Hindlimb muscle (tissue), 1 donor: ENCODE measurements around the gene TRIM33. TPM values are rescaled to one million over a fixed set of nuclear protein-coding genes. Genes with fewer than 3 reads are reported as not detected.
A peak's percentile ranks its signal among the peaks of the same experiment; 100 is the strongest.

ENCODE experiments used
- DNase-seq: peaks from one replicate; pipeline ENCODE4 v3.0.0-alpha.2; 2013
- polyA plus RNA-seq: library from polyadenylated mRNA; unstranded; fragments of 120-200 nt; gene quantifications from one replicate; pipeline ENCODE4 v1.2.1, GENCODE V29; 2013; ENCODE audit not compliant: insufficient read length

Gene TRIM33
- polyA plus RNA-seq, 1 donor, result 19.3 TPM

DNA sequence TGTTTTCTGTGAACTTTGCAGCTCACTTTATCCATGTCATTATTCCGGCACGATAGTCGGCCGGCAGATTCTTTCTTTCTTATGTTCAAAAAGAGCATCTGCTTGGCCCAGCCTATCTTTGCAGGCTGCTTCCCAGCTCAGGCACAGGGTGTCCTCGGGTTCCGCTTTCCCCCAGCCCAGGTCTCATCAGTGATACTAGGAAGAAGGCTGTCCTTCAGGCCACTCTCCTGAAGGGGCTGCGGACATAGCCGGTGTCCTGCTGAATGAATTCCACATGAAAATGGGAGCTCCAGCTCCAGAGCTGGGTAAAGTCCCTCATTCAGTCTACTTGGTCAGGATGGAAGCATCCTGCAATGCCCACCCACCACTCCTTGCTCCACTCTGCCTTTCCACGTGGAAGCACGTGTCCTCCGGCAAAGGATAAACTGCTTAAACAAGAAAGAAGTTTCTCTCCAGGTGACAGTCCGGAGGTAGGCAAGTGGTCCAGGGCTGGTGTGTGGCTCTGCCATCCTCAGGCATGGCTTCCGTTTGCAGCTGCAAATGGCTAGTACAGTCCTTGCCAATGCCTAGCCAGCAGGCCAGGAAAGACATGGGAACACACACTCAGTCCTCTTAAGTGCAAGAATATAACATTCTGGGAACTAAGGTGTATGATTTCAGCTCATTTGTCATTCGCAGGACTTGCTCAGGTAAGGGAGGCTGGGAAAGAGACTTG lies 161.0 kb downstream of the TRIM33 start:
- no peak for DNase-seq

DNA sequence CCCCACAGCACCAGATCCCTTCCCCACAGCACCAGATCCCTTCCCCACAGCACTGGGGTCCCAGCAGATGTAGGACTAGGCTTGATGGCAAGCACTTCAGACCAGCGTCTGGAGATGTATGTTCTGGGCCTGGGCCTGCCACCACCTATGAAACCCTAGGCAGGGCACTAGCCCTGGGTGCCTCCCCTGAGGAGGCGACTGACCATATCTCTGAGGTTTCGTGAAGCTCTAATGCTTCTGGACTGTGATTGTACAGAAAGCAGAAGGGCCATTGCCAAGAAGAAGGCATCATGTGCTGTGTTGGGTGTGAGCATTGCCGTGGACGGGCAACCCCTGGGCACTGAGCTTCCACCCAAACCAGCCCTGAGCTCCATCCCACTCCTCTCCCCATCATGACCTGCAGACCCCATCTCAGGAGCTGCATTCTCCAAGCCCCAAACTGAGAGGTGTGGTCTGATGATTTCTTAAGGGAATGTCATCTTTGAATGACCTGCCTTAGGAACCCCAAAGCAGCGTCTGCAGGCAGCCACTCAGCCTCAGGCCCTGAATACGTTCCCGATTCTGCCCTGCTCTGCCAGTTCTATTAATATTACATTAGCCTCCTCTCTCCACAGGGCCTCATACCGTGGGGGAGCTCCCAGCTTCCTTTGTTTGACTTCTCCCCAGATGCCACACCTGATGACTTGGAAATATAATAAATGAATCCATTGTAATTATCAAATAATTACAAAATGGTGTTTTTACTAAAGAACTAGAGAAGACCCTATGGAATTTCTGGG lies 163.4 kb downstream of the TRIM33 start:
- no peak for DNase-seq

DNA sequence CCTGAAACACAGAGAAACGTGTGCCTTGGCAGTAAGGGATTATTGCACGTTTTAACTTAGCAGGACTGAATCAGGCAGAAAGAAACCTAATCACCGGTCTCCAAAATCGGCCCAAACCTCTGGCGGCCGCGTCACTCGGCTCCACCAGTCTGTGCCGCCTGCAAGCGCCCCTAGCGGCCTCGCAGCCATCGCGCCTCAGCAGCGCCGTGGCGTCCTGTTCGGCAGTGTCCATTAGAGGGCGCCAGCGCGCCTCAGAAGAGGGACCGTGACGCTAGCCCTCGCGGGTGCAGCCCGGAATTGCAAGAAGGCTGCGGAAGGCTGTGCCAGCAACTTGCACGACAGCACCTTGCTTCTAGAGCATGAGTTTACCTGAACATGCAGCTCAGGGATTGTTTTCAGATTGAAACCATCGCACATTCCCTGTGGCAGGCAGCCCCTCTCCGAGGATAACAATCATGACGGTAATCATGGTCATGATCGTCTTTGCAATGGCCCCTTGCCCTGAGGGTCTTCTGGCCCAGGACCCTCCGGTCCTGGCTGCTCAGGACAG lies 164.4 kb downstream of the TRIM33 start:
- peak; percentile 98 for DNase-seq

DNA sequence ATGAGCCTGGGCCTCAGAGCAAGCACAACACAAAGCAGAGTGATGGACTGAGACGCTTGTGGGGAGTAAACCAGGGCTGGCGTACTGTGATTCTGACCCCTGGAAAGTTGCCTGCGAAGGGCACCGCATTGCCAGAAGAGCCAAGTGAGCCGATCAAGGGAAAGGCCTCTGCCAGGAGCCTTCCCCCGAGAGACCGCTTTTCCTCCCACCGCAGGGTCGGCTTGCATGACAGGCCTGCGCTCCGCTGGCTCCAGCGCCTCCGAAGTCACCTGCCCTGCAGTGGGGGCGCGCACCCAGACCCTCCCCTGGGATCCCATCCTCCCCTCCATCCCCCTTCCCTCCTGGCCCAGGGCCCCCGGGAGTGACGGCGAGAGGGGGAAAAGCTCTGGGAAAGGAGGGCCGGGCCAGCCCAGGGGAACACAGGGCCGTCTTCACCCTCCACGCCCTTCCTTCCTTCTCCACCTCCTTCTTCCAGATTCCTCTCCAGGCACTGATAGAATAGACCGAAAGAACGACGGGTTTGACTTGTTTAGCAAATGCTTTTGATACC lies 165.0 kb downstream of the TRIM33 start:
- no peak for DNase-seq

DNA sequence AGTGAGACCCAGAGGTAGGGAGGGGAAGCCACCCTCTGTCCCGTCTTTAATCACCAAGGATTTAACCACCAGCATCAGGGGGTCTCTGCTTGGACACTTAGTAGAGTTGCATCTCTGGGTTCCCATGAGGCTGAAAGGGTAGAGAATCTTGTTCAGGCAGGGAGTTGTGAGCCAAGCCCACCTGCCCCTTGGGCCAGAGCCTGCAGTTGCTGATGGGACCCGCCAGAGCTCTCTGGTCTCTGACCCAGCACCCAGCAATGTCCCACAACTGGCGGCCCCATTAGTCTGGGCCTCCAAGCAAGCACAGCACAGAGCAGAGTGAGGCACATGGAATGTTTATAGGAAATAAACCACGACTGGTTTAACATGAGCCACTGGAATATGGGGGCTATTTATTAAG lies 166.3 kb downstream of the TRIM33 start:
- no peak for DNase-seq

Other genes with a start within 250 kb of the TRIM33 start
- 22.7 TPM for gene BCAS2, start 70.4 kb upstream of the TRIM33 start, polyA plus RNA-seq
- 10.1 TPM for gene DENND2C, start 158.8 kb upstream of the TRIM33 start, polyA plus RNA-seq
- 142 TPM for gene AMPD1, start 184.3 kb upstream of the TRIM33 start, polyA plus RNA-seq
- 46.5 TPM for gene NRAS, start 205.6 kb upstream of the TRIM33 start, polyA plus RNA-seq
- gene CSDE1, start 246.8 kb upstream of the TRIM33 start, polyA plus RNA-seq, result 432 TPM